Keratinocyte (primary cell): ENCODE results near the gene CD200R1L.

ENCODE experiments used
- EZH2 ChIP-seq: IDR thresholded peaks from one replicate; pipeline ENCODE4 v1.6.1; 2012; ENCODE audit warnings: inconsistent platforms, mild to moderate bottlenecking, low read length, moderate library complexity
- TF ChIP-seq, protein P1 (sequence below), 3 experiments: IDR thresholded peaks in 1 of 3; conservative IDR thresholded peaks in 1 of 3; optimal IDR thresholded peaks in 1 of 3; 2 replicates in 2 of 3; 3 replicates in 1 of 3; pipeline versions ENCODE3 to v1.5.1; 2011; ENCODE audit warnings: low read length in 3 of 3, mild to moderate bottlenecking in 3 of 3, moderate library complexity in 2 of 3, control low read depth in 1 of 3, inconsistent platforms in 1 of 3; ENCODE audit not compliant: insufficient read depth in 2 of 3; ENCODE audit errors: extremely low read depth in 1 of 3

- TF ChIP-seq, protein P1, sequence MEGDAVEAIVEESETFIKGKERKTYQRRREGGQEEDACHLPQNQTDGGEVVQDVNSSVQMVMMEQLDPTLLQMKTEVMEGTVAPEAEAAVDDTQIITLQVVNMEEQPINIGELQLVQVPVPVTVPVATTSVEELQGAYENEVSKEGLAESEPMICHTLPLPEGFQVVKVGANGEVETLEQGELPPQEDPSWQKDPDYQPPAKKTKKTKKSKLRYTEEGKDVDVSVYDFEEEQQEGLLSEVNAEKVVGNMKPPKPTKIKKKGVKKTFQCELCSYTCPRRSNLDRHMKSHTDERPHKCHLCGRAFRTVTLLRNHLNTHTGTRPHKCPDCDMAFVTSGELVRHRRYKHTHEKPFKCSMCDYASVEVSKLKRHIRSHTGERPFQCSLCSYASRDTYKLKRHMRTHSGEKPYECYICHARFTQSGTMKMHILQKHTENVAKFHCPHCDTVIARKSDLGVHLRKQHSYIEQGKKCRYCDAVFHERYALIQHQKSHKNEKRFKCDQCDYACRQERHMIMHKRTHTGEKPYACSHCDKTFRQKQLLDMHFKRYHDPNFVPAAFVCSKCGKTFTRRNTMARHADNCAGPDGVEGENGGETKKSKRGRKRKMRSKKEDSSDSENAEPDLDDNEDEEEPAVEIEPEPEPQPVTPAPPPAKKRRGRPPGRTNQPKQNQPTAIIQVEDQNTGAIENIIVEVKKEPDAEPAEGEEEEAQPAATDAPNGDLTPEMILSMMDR (optimal IDR thresholded peaks at IDR 0.05 in 1 of 3, IDR thresholded peaks at IDR 0.05 in 1 of 3, conservative IDR thresholded peaks at IDR 0.05 in 1 of 3; ENCODE audit: extremely low read depth in 1 of 3, insufficient read depth in 2 of 3, low read length in 3 of 3) = no peak
- no peak for TF ChIP-seq EZH2
Observed at GRCh38 chr3:112855883-112856282, 9.2 kb upstream of the CD200R1L start.
